ENCODE results near the gene RNASE2. TPM values are rescaled to one million over a fixed set of nuclear protein-coding genes. Genes with fewer than 3 reads are reported as not detected.

RNASE2 gene
- total RNA-seq, 1 donor from 2014 or later: 4.1 TPM

DNA sequence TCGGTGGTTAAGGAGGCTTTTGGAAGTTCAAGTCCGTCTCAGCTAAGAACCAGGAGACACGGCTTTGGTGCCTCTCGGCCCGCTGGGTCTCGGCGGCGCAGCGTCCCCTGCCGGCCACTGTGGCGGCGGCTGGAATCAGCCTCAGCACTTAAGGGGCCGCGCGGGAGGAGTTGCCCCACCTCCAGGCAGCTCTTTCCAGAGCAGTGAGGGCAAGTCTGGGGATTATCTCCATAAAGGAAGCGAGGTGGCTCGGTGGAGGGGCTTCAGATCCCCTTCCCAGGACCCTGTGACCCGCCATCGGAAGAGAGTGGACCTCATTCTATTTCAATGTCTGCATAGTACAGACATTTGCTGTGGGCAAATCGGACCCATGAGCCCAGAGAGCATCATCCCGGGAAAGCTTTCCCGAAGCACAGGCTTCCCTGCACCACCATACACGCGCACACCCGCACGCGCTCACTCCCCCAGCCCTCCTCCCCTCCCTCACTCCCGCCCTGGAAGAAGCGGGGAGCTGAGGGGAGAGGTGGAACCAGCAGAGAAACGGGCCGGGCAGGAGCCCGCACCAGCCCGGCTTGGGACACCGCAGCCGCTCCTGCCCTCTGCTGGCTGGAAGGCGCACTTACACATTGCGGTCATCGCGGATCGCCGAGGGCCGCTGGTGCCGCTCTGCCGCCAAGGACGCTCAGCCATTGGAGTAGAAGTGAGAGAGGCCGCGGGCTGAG lies 15.9 kb downstream of the RNASE2 start:
- Histone ChIP-seq H3K27me3 (no peaks in the 10 kb centered on the region), H3K9me3 (no peaks in the 10 kb centered on the region), H3K4me1 (peaks cover 6% of the 10 kb centered on the region), H3K36me3 (no peaks in the 10 kb centered on the region), H3K27ac (peak overlapping the region; percentile 74), H3K4me3 (peak overlapping the region; percentile 67)
- DNase-seq (peak; percentile 93), ATAC-seq (peak; percentile 98)
- TF ChIP-seq, protein P1, sequence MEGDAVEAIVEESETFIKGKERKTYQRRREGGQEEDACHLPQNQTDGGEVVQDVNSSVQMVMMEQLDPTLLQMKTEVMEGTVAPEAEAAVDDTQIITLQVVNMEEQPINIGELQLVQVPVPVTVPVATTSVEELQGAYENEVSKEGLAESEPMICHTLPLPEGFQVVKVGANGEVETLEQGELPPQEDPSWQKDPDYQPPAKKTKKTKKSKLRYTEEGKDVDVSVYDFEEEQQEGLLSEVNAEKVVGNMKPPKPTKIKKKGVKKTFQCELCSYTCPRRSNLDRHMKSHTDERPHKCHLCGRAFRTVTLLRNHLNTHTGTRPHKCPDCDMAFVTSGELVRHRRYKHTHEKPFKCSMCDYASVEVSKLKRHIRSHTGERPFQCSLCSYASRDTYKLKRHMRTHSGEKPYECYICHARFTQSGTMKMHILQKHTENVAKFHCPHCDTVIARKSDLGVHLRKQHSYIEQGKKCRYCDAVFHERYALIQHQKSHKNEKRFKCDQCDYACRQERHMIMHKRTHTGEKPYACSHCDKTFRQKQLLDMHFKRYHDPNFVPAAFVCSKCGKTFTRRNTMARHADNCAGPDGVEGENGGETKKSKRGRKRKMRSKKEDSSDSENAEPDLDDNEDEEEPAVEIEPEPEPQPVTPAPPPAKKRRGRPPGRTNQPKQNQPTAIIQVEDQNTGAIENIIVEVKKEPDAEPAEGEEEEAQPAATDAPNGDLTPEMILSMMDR (IDR thresholded peaks at IDR 0.05): peak; percentile 78
- intact Hi-C loops (cut with DNase I): no loop called here

DNA sequence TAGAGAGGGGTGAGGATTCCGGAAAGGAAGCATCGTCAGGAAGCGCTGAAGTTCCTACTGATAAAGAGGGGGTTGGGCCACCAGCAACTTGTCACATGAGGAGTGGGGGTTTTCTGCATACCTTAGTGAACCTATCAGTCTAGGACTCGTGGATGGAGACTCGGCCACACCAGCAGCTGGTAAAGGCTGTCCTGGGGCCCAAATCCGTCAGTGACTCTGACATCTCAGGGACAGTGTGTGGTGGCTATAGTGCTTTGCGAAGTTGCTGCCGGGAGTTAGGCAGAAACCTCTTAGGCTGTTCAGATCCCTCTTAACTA lies 16.4 kb downstream of the RNASE2 start:
- Histone ChIP-seq H3K9me3 (no peaks in the 10 kb centered on the region), H3K36me3 (no peaks in the 10 kb centered on the region), H3K4me3 (peak overlapping the region; percentile 67), H3K27ac (peak overlapping the region; percentile 74), H3K4me1 (peaks cover 6% of the 10 kb centered on the region), H3K27me3 (no peaks in the 10 kb centered on the region)
- no peak for ATAC-seq
- no peak for DNase-seq
- intact Hi-C loops (cut with DNase I): no loop called here
- TF ChIP-seq, protein P1 (IDR thresholded peaks at IDR 0.05): no peak

DNA sequence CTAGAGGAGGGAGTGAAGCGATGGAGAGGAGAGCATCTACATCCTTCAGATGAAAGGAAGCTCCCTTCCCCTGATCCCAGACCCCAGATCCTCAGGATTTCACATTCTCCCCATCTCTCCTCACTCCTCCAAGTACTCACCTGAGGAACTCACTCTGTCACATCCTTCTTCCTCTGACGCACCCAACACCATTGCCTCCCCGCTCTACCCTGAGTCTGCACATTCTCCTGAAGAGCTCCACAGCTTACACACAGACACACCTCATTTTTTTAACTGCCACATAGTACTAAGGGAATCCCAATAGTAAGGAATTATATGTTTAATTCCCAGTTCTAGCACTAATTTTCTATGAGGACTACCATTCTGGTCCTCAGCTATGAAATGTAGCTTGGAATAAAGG lies 18.2 kb downstream of the RNASE2 start:
- TF ChIP-seq, protein P1 (IDR thresholded peaks at IDR 0.05): no peak
- peaks cover 6% of the 10 kb centered on the region for H3K4me1 ChIP-seq
- H3K27ac ChIP-seq: no peak overlapping the region
- H3K4me3 ChIP-seq: no peak overlapping the region
- no peaks in the 10 kb centered on the region for H3K27me3 ChIP-seq
- DNase-seq (no peak), ATAC-seq (no peak)
- no peaks in the 10 kb centered on the region for H3K9me3 ChIP-seq
- H3K36me3 ChIP-seq: no peaks in the 10 kb centered on the region
- intact Hi-C loops (cut with DNase I): no loop called here

- no peaks in the 10 kb centered on the region for H3K36me3 ChIP-seq
Observed at GRCh38 chr14:20976291-20976690, 21.0 kb downstream of the RNASE2 start.

DNA sequence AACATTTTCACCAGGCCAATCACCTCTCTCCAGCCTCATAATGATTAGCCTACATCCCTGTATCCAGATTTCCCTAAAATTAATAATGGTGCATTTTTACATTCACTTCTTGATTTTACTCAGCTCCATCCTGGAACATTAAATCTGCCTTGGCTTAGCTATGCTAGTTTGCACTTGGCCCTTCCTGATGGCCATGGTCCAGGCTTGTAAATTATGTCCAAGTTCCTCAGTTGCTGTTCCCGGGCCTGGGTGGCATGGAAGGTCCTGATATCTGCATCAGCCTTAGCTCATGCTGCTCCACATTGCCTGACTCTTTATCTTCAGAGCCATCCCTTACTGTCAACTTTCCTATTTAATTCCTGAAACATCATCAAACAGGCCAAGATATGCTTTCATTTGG lies 23.4 kb downstream of the RNASE2 start:
- TF ChIP-seq, protein P1 (IDR thresholded peaks at IDR 0.05): no peak
- Histone ChIP-seq H3K4me1 (no peaks in the 10 kb centered on the region), H3K27ac (no peak overlapping the region), H3K9me3 (no peaks in the 10 kb centered on the region), H3K4me3 (no peak overlapping the region), H3K27me3 (no peaks in the 10 kb centered on the region), H3K36me3 (no peaks in the 10 kb centered on the region)
- DNase-seq: no peak
- intact Hi-C loops (cut with DNase I): no loop called here
- ATAC-seq: no peak

More at GRCh38 chr14:20976291-20976690, 21.0 kb downstream of the RNASE2 start:
- TF ChIP-seq, protein P1 (IDR thresholded peaks at IDR 0.05): no peak
- no peak for DNase-seq
- intact Hi-C loops (cut with DNase I): no loop called here
- H3K27ac ChIP-seq: no peak overlapping the region
- H3K27me3 ChIP-seq: no peaks in the 10 kb centered on the region
- ATAC-seq: no peak
- H3K4me3 ChIP-seq: no peak overlapping the region
- H3K4me1 ChIP-seq: no peaks in the 10 kb centered on the region
- no peaks in the 10 kb centered on the region for H3K9me3 ChIP-seq

- Histone ChIP-seq H3K27me3 (no peaks in the 10 kb centered on the region), H3K9me3 (no peaks in the 10 kb centered on the region), H3K4me3 (no peak overlapping the region), H3K4me1 (no peaks in the 10 kb centered on the region), H3K36me3 (no peaks in the 10 kb centered on the region), H3K27ac (no peak overlapping the region)
- DNase-seq: no peak
- intact Hi-C loops (cut with DNase I): no loop called here
- TF ChIP-seq, protein P1 (IDR thresholded peaks at IDR 0.05): no peak
- no peak for ATAC-seq
Observed at GRCh38 chr14:20980906-20981305, 25.6 kb downstream of the RNASE2 start.

All from upper lobe of right lung (tissue), 1 donor.